HepG2 (cell line): ENCODE data around the gene IL5RA. TPM values are rescaled to one million over a fixed set of nuclear protein-coding genes. Genes with fewer than 3 reads are reported as not detected.

Source experiments
- ATAC-seq: fragments of 200-7000 bp; cut with Tn5 transposase; 3 replicates; pipeline ENCODE4 v1.9.1; 2020; ENCODE audit warnings: mild to moderate bottlenecking, moderate library complexity
- BruUV-seq: library from RNA; stranded (reverse); fragments of 400-500 nt; replicated peaks from 2 replicates; lab custom pipeline; 2021; lab: Mats Ljungman, UMichigan
- CTCF ChIA-PET: fragments of 300-600 bp; formaldehyde crosslinking; extraction: SDS; loops from one replicate; lab custom pipeline; 2021; ENCODE audit warnings: low total read pairs, inconsistent platforms, low intra/inter-chr PET ratio; lab: Yijun Ruan, JAX
- POLR2A ChIA-PET: fragments of 350-600 bp; sonication (Branson Sonifier 250); formaldehyde crosslinking; loops from one replicate; lab custom pipeline; 2020; ENCODE audit warnings: antibody characterized with exemption, inconsistent platforms; lab: Yijun Ruan, JAX
- DNase-seq: peaks from one replicate; pipeline ENCODE4 v3.0.0-alpha.2; 2015; ENCODE audit warnings: low spot score
- FAIRE-seq: peaks from 3 replicates; lab custom pipeline; 2011; peaks lifted over from hg19 to GRCh38; lab: Jason Lieb, UNC
- H2AFZ ChIP-seq: one replicate; pipeline ENCODE4 v1.6.1; 2011; ENCODE audit warnings: low read length, inconsistent platforms
- H3K27ac ChIP-seq: fragments of 300-600 bp; 3 replicates; pipeline ENCODE4 v1.8.0; 2011; ENCODE audit warnings: mixed run types, mild to moderate bottlenecking, mixed read lengths, low read length, inconsistent platforms; ENCODE audit not compliant: insufficient read depth; ENCODE audit errors: extremely low read length
- H3K27me3 ChIP-seq, 2 experiments: fragments of 200-600 bp in 1 of 2; 2 replicates in 1 of 2; 3 replicates in 1 of 2; pipeline versions ENCODE4 v1.6.0 to v1.8.0; 2011; ENCODE audit warnings: low read length in 2 of 2, mild to moderate bottlenecking in 2 of 2, moderate library complexity in 2 of 2, inconsistent platforms in 1 of 2; ENCODE audit not compliant: insufficient read depth in 2 of 2, control insufficient read depth in 1 of 2
- H3K36me3 ChIP-seq, 2 experiments: fragments of 200-600 bp in 1 of 2; replicated peaks in 1 of 2; 2 replicates in 1 of 2; 3 replicates in 1 of 2; pipeline versions ENCODE4 v1.5.1 to v1.8.0; 2011; ENCODE audit warnings: low read length in 2 of 2, inconsistent platforms in 1 of 2; ENCODE audit not compliant: insufficient read depth in 2 of 2, control insufficient read depth in 1 of 2
- H3K4me1 ChIP-seq: 2 replicates; pipeline ENCODE4 v1.5.1; 2012; ENCODE audit warnings: low read length, inconsistent platforms; ENCODE audit not compliant: insufficient read depth
- H3K4me2 ChIP-seq: 2 replicates; pipeline ENCODE4 v1.6.0; 2011; ENCODE audit warnings: low read depth, low read length, inconsistent platforms
- H3K4me3 ChIP-seq, 3 experiments: fragments of 200-600 bp in 1 of 3; sonication (generic), shearing (Covaris generic) in 1 of 3; replicated peaks in 1 of 3; 2 replicates each; pipeline ENCODE4 v1.5.1; 2011 to 2016; ENCODE audit warnings: low read length in 3 of 3, inconsistent platforms in 2 of 3, low read depth in 2 of 3, mild to moderate bottlenecking in 2 of 3, control low read depth in 1 of 3, mixed read lengths in 1 of 3; ENCODE audit not compliant: insufficient read depth in 1 of 3
- H3K79me2 ChIP-seq: one replicate; pipeline ENCODE4 v1.6.1; 2011; ENCODE audit warnings: low read length, inconsistent platforms; ENCODE audit not compliant: insufficient read depth
- H3K9ac ChIP-seq: 2 replicates; pipeline ENCODE4 v1.6.0; 2011; ENCODE audit warnings: mild to moderate bottlenecking, low read depth, low read length, inconsistent platforms; ENCODE audit not compliant: insufficient read depth
- H3K9me3 ChIP-seq: 2 replicates; pipeline ENCODE4 v1.5.1; 2012; ENCODE audit warnings: mild to moderate bottlenecking, low read length
- H4K20me1 ChIP-seq: 2 replicates; pipeline ENCODE4 v1.6.0; 2011; ENCODE audit warnings: inconsistent platforms, mild to moderate bottlenecking, low read length, moderate library complexity; ENCODE audit not compliant: insufficient read depth
- ARNTL ChIP-seq: sonication (generic); formaldehyde crosslinking; IDR thresholded peaks from 2 replicates; pipeline ENCODE4 v1.4.0; 2020; ENCODE audit warnings: mild to moderate bottlenecking, missing genetic modification reagents
- ATF7 ChIP-seq, 2 experiments: fragments of 450-650 bp in 1 of 2; sonication (generic) in 1 of 2; formaldehyde crosslinking in 1 of 2; IDR thresholded peaks; 2 replicates each; pipeline versions ENCODE4 v1.4.0 to v1.6.1; 2016 to 2020; ENCODE audit warnings: antibody characterized with exemption in 1 of 2, mild to moderate bottlenecking in 1 of 2, missing genetic modification reagents in 1 of 2
- KMT2B ChIP-seq: IDR thresholded peaks from 2 replicates; pipeline ENCODE4 v1.6.1; 2016; ENCODE audit warnings: missing genetic modification reagents, missing compliant biosample characterization
- MEIS2 ChIP-seq: sonication (generic); formaldehyde crosslinking; IDR thresholded peaks from 2 replicates; pipeline ENCODE4 v1.9.0; 2021; ENCODE audit warnings: mild to moderate bottlenecking, missing genetic modification reagents
- PAWR ChIP-seq: sonication (generic); formaldehyde crosslinking; IDR thresholded peaks from 2 replicates; pipeline ENCODE4 v1.4.0; 2020; ENCODE audit warnings: missing genetic modification reagents, mild to moderate bottlenecking, borderline replicate concordance
- STAT6 ChIP-seq: sonication (generic); formaldehyde crosslinking; IDR thresholded peaks from 2 replicates; pipeline ENCODE4 v1.4.0; 2020; ENCODE audit warnings: missing genetic modification reagents, mild to moderate bottlenecking, borderline replicate concordance
- ZNF101 ChIP-seq: sonication (generic); formaldehyde crosslinking; IDR thresholded peaks from 2 replicates; pipeline ENCODE4 v1.4.0; 2020; ENCODE audit warnings: mild to moderate bottlenecking, low read depth, missing genetic modification reagents, borderline replicate concordance
- ZNF260 ChIP-seq: sonication (generic); formaldehyde crosslinking; IDR thresholded peaks from 2 replicates; pipeline ENCODE4 v1.4.0; 2020; ENCODE audit warnings: missing genetic modification reagents, low read depth, mild to moderate bottlenecking, borderline replicate concordance
- ZNF562 ChIP-seq: sonication (generic); formaldehyde crosslinking; IDR thresholded peaks from 2 replicates; pipeline ENCODE4 v1.8.0; 2022; ENCODE audit warnings: missing genetic modification reagents, borderline replicate concordance
- ZNF770 ChIP-seq: sonication (generic); formaldehyde crosslinking; IDR thresholded peaks from 2 replicates; pipeline ENCODE4 v1.5.0; 2020; ENCODE audit warnings: mild to moderate bottlenecking, missing genetic modification reagents
- WGBS: methylation state at CpG from one replicate; pipeline ENCODE4 v1.1.6; 2017; ENCODE audit warnings: low lambda C conversion rate; 5-methylcytosine and 5-hydroxymethylcytosine counted together
- in situ Hi-C: cut with HindIII; loops from 2 replicates; pipeline ENCODE4 v1.10.0; 2017; ENCODE audit warnings: low pct_unique_long_range_greater_than_20kb; ENCODE audit not compliant: extremely low pct_ligation_motif_present
- intact Hi-C: fragments of 100-400 bp; cut with micrococcal nuclease; formaldehyde crosslinking; loops from one replicate; pipeline ENCODE4 v1.10.0; 2022; ENCODE audit not compliant: unreplicated experiment
- polyA plus RNA-seq, 8 experiments: library from polyadenylated mRNA; depleted of rRNA in 3 of 8; stranded (reverse) in 7 of 8; unstranded in 1 of 8; fragments of >200 nt; fragmentation: Illumina TruSeq in 4 of 8; extraction: Trizol in 4 of 8; gene quantifications; 2 replicates each; pipeline versions ENCODE4 v1.2.1 to v1.2.3, GENCODE V29; 2011 to 2016; ENCODE audit warnings: low read depth in 4 of 8, missing spikeins in 1 of 8, mixed read lengths in 1 of 8; ENCODE audit not compliant: insufficient read depth in 1 of 8
- total RNA-seq, 5 experiments: library from RNA; depleted of rRNA; stranded (reverse); fragments of >200 nt; fragmentation: Illumina TruSeq; extraction: Trizol; gene quantifications; 2 replicates each; pipeline ENCODE4 v1.2.3, GENCODE V29; 2016; ENCODE audit warnings: low read depth in 1 of 5

IL5RA gene
- total and polyA plus RNA-seq, 2 of the 13 experiments (the other 11 are each of a cell fraction or from before 2014, with no cell fraction given): not detected

GRCh38 chr3:3087716-3088465, 22.3 kb downstream of the IL5RA start:
- no peak overlapping the region for H3K9ac ChIP-seq
- POLR2A ChIA-PET: no interaction called here
- in situ Hi-C loops: no loop called here

More at GRCh38 chr3:3087716-3088465, 22.3 kb downstream of the IL5RA start:
- WGBS: 6% methylated on average over 6 of the region's 7 CpGs
- no peak for DNase-seq
- Histone ChIP-seq H3K4me2 (no peak overlapping the region), H3K27ac (no peak overlapping the region), H3K79me2 (no peaks in the 10 kb centered on the region), H3K4me3 (no peak overlapping the region), H3K27me3 (no peaks in the 10 kb centered on the region), H3K36me3 (no peaks in the 10 kb centered on the region), H3K4me1 (no peaks in the 10 kb centered on the region), H2AFZ (no peak overlapping the region), H4K20me1 (no peaks in the 10 kb centered on the region), H3K9me3 (no peaks in the 10 kb centered on the region)
- no TSS peak for BruUV-seq
- FAIRE-seq: no peak
- ATAC-seq: no peak
- intact Hi-C loops: no loop called here
- CTCF ChIA-PET: no interaction called here
- TF ChIP-seq KMT2B (no peak), ZNF562 (CRISPR knock-in tag) (no peak), ZNF260 (no peak), MEIS2 (no peak), STAT6 (CRISPR knock-in tag) (no peak), ZNF770 (no peak), ATF7 (IDR thresholded peaks at IDR 0.05) (no peak), ATF7 (CRISPR knock-in tag; IDR thresholded peaks at IDR 0.05) (no peak), PAWR (CRISPR knock-in tag) (no peak), ARNTL (no peak), ZNF101 (no peak)
